GM18507 (cell line): ENCODE data around the gene COPA.

ENCODE experiments used
- DNase-seq: peaks from one replicate; pipeline ENCODE4 v3.0.0; 2011; ENCODE audit warnings: low read depth; ENCODE audit not compliant: insufficient read length; ENCODE audit errors: extremely low spot score
- FAIRE-seq: peaks from 2 replicates; lab custom pipeline; 2011; peaks lifted over from hg19 to GRCh38; lab: Jason Lieb, UNC

COPA gene

DNA sequence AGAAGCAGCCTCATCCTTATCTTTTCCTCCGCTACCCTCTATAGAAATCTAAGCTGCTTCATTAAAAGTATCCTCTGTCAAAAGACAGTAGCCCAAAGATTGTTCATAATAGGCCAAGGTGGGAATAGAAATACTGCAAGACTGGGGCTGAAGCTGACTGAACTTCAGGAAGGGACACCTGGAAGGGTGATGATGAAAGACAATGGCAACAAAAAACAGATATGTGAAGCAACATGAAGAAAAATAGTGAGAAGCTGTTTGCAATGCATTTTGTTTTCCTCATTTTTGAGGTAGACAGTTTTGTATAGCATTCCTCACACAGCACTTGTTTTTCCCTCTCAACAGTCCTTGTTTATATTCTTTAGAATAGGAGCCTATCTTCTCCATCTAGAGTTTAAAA, 97.6 kb downstream of the COPA start:
- no peak for DNase-seq
- no peak for FAIRE-seq

GRCh38 chr1:160244209-160244608, 98.8 kb downstream of the COPA start:
- FAIRE-seq (no peak), DNase-seq (no peak)

DNA sequence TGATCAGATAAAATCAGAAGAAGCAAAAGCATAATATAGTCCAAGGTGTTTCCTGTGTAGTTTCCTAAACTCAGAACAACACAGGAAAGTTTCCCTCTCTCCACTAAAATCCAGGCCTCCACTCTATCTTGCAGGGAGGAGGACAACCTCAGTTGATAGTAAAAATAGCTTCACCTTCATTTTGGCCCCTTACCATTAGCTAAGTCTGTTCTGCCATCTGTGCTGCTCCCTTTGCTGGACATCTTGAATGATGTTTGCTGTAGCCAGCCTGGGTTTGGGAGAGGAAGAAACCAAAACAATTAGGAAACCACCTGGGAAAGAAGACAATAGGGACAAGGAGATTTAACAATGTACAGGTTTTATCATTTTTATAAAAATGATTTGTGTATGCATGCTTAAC, 99.3 kb downstream of the COPA start:
- FAIRE-seq, result no peak
- DNase-seq, result no peak

DNA sequence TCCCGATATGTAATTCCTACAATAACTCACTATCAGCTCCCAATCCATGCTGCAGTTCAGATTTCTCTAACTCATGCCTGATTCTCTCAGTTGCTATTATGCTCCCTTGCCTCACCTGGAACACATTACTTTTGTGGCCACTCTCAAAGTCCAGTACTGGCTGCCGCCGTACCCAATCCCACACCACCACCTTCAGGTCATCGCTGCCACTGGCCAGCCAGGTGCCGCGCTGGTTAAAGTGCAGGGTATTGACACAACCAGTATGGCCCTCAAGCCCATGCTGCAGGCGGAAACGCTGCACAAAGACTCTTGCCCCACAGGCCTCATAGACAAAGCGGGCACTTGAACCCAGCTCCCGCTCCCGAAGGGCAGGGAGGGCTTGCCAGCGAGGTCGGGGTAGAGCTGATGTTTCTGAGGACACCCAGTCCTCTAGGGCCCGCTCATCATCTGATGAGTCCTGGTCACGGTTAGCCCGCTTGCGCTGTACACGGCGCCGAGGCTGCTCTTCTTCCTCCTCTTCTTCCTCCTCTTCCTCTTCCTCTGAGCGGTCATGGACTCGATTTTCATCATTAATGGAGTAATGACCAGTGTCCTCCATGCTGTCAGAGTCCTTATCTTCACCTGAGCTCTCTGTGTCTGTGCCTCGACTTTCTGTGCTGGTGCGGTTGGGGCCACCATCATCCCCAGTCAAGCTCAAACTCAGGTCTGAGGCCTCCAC, 103.3 kb downstream of the COPA start:
- FAIRE-seq (no peak), DNase-seq (no peak)
